Measurements from ENCODE around the gene PLLP. TPM values are rescaled to one million over a fixed set of nuclear protein-coding genes. Genes with fewer than 3 reads are reported as not detected.

PLLP gene
- total and polyA plus RNA-seq, 10 of the 15 experiments (the other 5 are each of a cell fraction or from before 2014, with no cell fraction given) = 0.21 to 5.8 (median 0.67) TPM

- FAIRE-seq = no peak
Observed at GRCh38 chr16:57333402-57333801, 48.9 kb upstream of the PLLP start.

GRCh38 chr16:57331355-57331754, 46.9 kb upstream of the PLLP start:
- ChIA-PET SMC1A (ENCODE audit: uncharacterized antibody, unreplicated experiment) (interaction anchor here (1.0 to 1.5 kb wide), 2 partner anchors 11 to 13 kb away, joined by 3 read pairs; no protein-coding TSS in a partner anchor), CTCF (no interaction called here), POLR2A (interaction anchor here (0.6 kb wide), 2 partner anchors 11 to 321 kb away, joined by 6 to 10 read pairs; no protein-coding TSS in a partner anchor), RAD21 (ENCODE audit: unreplicated experiment) (interaction anchor here (0.7 kb wide), 1 partner anchor 28 kb away, joined by 4 read pairs; no protein-coding TSS in a partner anchor)
- peaks cover 6% of the 10 kb centered on the region; the same call in 2 of the 3 replicates for H3K9me3 ChIP-seq (replicated peaks; ENCODE audit: control insufficient read depth, insufficient read depth, low read length)
- no peaks in the 10 kb centered on the region for H3K27me3 ChIP-seq (replicated peaks in 1 of 2; ENCODE audit: control insufficient read depth in 2 of 2, insufficient read depth in 2 of 2, low read length in 1 of 2)
- BruUV-seq (replicated peaks) = no TSS peak
- H3K79me2 ChIP-seq (ENCODE audit: control insufficient read depth, insufficient read depth, low read length) = no peaks in the 10 kb centered on the region
- no peak for DNase-seq (ENCODE audit: low read depth, low spot score)
- intact Hi-C loops (cut with micrococcal nuclease; ENCODE audit: unreplicated experiment) = no loop called here
- H3K4me3 ChIP-seq = no peak overlapping the region
- H3K27ac ChIP-seq (ENCODE audit: control insufficient read depth, insufficient read depth) = no peak overlapping the region
- H2AFZ ChIP-seq (ENCODE audit: control insufficient read depth, low read depth, low read length) = no peak overlapping the region
- FAIRE-seq = no peak
- WGBS (ENCODE audit: insufficient coverage, insufficient replicate concordance, low lambda C conversion rate, missing lambda C conversion rate) = 77% methylated on average over 3 of the region's 3 CpGs
- H3K4me1 ChIP-seq (ENCODE audit: control insufficient read depth, insufficient read depth, low read length) = no peaks in the 10 kb centered on the region
- H3K9ac ChIP-seq (ENCODE audit: control insufficient read depth, insufficient read depth, low read length) = no peak overlapping the region
- in situ Hi-C loops (cut with MboI) = no loop called here
- no peaks in the 10 kb centered on the region for H3K36me3 ChIP-seq (ENCODE audit: control insufficient read depth in 2 of 2, insufficient read depth in 2 of 2, low read length in 1 of 2)
- no peaks in the 10 kb centered on the region for H4K20me1 ChIP-seq (ENCODE audit: control insufficient read depth, insufficient read depth)
- no peak overlapping the region for H3K4me2 ChIP-seq (ENCODE audit: control insufficient read depth, insufficient read depth)
- ATAC-seq = no peak
- TF ChIP-seq NR2C1 (IDR thresholded peaks at IDR 0.05) (no peak), EP300 (IDR thresholded peaks at IDR 0.05; ENCODE audit: borderline replicate concordance in 1 of 2, control insufficient read depth in 1 of 2, low read depth in 2 of 2, low read length in 2 of 2) (no peak), SREBF1 (IDR thresholded peaks at IDR 0.05; ENCODE audit: low read length) (no peak), BCLAF1 (IDR thresholded peaks at IDR 0.05) (no peak), CREM (IDR thresholded peaks at IDR 0.05; ENCODE audit: low read depth) (no peak), HSF1 (IDR thresholded peaks at IDR 0.05; ENCODE audit: low read depth, low read length) (no peak)

More at GRCh38 chr16:57333402-57333801, 48.9 kb upstream of the PLLP start:
- ATAC-seq (no peak), DNase-seq (ENCODE audit: low read depth, low spot score) (no peak)
- Histone ChIP-seq H3K4me3 (no peak overlapping the region), H3K79me2 (ENCODE audit: control insufficient read depth, insufficient read depth, low read length) (no peaks in the 10 kb centered on the region), H3K4me2 (ENCODE audit: control insufficient read depth, insufficient read depth) (no peak overlapping the region), H3K9ac (ENCODE audit: control insufficient read depth, insufficient read depth, low read length) (no peak overlapping the region), H3K27me3 (replicated peaks in 1 of 2; ENCODE audit: control insufficient read depth in 2 of 2, insufficient read depth in 2 of 2, low read length in 1 of 2) (no peaks in the 10 kb centered on the region), H4K20me1 (ENCODE audit: control insufficient read depth, insufficient read depth) (no peaks in the 10 kb centered on the region), H3K9me3 (replicated peaks; ENCODE audit: control insufficient read depth, insufficient read depth, low read length) (peaks cover 12% of the 10 kb centered on the region; the same call in 2 of the 3 replicates), H2AFZ (ENCODE audit: control insufficient read depth, low read depth, low read length) (no peak overlapping the region), H3K27ac (ENCODE audit: control insufficient read depth, insufficient read depth) (no peak overlapping the region), H3K36me3 (ENCODE audit: control insufficient read depth in 2 of 2, insufficient read depth in 2 of 2, low read length in 1 of 2) (no peaks in the 10 kb centered on the region), H3K4me1 (ENCODE audit: control insufficient read depth, insufficient read depth, low read length) (peaks cover 2% of the 10 kb centered on the region; the same call in 1 of the 2 replicates)
- ChIA-PET POLR2A (interaction anchor here (1.4 kb wide), 1 partner anchor 29 kb away, joined by 3 read pairs; no protein-coding TSS in a partner anchor), SMC1A (ENCODE audit: uncharacterized antibody, unreplicated experiment) (interaction anchor here (1.2 to 2.2 kb wide), 3 partner anchors 11 to 16 kb away, joined by 3 to 8 read pairs (median 6); no protein-coding TSS in a partner anchor), CTCF (interaction anchor here (1.0 to 1.3 kb wide), 4 partner anchors 17 to 85 kb away, joined by 3 to 4 read pairs (median 3); no protein-coding TSS in a partner anchor), RAD21 (ENCODE audit: unreplicated experiment) (no interaction called here)
- TF ChIP-seq MTA2 (IDR thresholded peaks at IDR 0.05; ENCODE audit: low read depth) (no peak), ZBED1 (IDR thresholded peaks at IDR 0.05; ENCODE audit: borderline replicate concordance) (no peak), LARP7 (IDR thresholded peaks at IDR 0.05) (no peak), MAX (IDR thresholded peaks at IDR 0.05; ENCODE audit: low read depth, low read length) (no peak), BMI1 (IDR thresholded peaks at IDR 0.05; ENCODE audit: borderline replicate concordance) (no peak), RELA (IDR thresholded peaks at IDR 0.05; ENCODE audit: borderline replicate concordance, partially characterized antibody) (no peak), CBX5 (IDR thresholded peaks at IDR 0.05; ENCODE audit: low read depth) (peak; percentile 84; the same call in 1 of the 2 replicates)
- BruUV-seq (replicated peaks) = no TSS peak
- intact Hi-C loops (cut with micrococcal nuclease; ENCODE audit: unreplicated experiment) (no loop called here), in situ Hi-C loops (cut with MboI) (no loop called here)
- 100% methylated on average over 1 of the region's 1 CpG for WGBS (ENCODE audit: insufficient coverage, insufficient replicate concordance, low lambda C conversion rate, missing lambda C conversion rate)
